K562 (cell line): ENCODE results near the gene CNN3. TPM values are rescaled to one million over a fixed set of nuclear protein-coding genes. Genes with fewer than 3 reads are reported as not detected.
A peak's percentile ranks its signal among the peaks of the same experiment; 100 is the strongest.
"Not testable (repeated sequence)": the region's sequence is repeated elsewhere in the genome, so short reads cannot be mapped to it uniquely, and the experiment has no call there.

Experiments used
- ATAC-seq: fragments of 200-7000 bp; cut with Tn5 transposase; 3 replicates; pipeline ENCODE4 v1.9.1; 2020; ENCODE audit warnings: moderate library complexity
- BruUV-seq: library from RNA; stranded (reverse); fragments of 400-500 nt; replicated peaks from 2 replicates; lab custom pipeline; 2021; lab: Mats Ljungman, UMichigan
- CTCF ChIA-PET: fragments of 300-600 bp; formaldehyde crosslinking; extraction: SDS; loops from one replicate; lab custom pipeline; 2021; ENCODE audit warnings: low intra/inter-chr PET ratio; lab: Yijun Ruan, JAX
- POLR2A ChIA-PET: fragments of 300-600, 350-650 bp; sonication (Branson Sonifier 250); formaldehyde crosslinking; extraction: SDS; loops from one replicate; lab custom pipeline; 2021; ENCODE audit warnings: antibody characterized with exemption, inconsistent platforms; lab: Yijun Ruan, JAX
- DNase-seq, 4 experiments: peaks; one replicate each; pipeline versions ENCODE4 v3.0.0 to v3.0.0-alpha.2; 2011 to 2018; ENCODE audit warnings: low spot score in 3 of 4, mixed read lengths in 3 of 4; ENCODE audit errors: extremely low read depth in 1 of 4
- FAIRE-seq: peaks from 2 replicates; lab custom pipeline; 2011; peaks lifted over from hg19 to GRCh38; lab: Jason Lieb, UNC
- H2AFZ ChIP-seq: 2 replicates; pipeline ENCODE4 v1.6.0; 2011; ENCODE audit warnings: low read depth, low read length, control low read depth, inconsistent platforms
- H3K27ac ChIP-seq: fragments of 200-600 bp; 3 replicates; pipeline ENCODE4 v1.8.0; 2011; ENCODE audit warnings: low read depth, mild to moderate bottlenecking, control low read depth, inconsistent platforms, low read length, moderate library complexity, mixed read lengths; ENCODE audit errors: extremely low read depth
- H3K27me3 ChIP-seq, 2 experiments: fragments of 300-600 bp in 1 of 2; 2 replicates in 1 of 2; 3 replicates in 1 of 2; pipeline versions ENCODE4 v1.6.0 to v1.8.0; 2011; ENCODE audit warnings: inconsistent platforms in 2 of 2, low read length in 2 of 2, mild to moderate bottlenecking in 1 of 2, mixed read lengths in 1 of 2, moderate library complexity in 1 of 2; ENCODE audit not compliant: control insufficient read depth in 2 of 2, insufficient read depth in 2 of 2
- H3K36me3 ChIP-seq: fragments of 300-600 bp; 3 replicates; pipeline ENCODE4 v1.8.0; 2011; ENCODE audit warnings: mild to moderate bottlenecking, low read length, inconsistent platforms; ENCODE audit not compliant: control insufficient read depth, insufficient read depth
- H3K4me1 ChIP-seq, 2 experiments: fragments of 200-600 bp in 1 of 2; replicated peaks in 1 of 2; 2 replicates in 1 of 2; 3 replicates in 1 of 2; pipeline versions ENCODE4 v1.5.1 to v1.8.0; 2011; ENCODE audit warnings: inconsistent platforms in 2 of 2, low read length in 2 of 2, mild to moderate bottlenecking in 1 of 2, mixed read lengths in 1 of 2, moderate library complexity in 1 of 2; ENCODE audit not compliant: control insufficient read depth in 2 of 2, insufficient read depth in 2 of 2
- H3K4me2 ChIP-seq: 2 replicates; pipeline ENCODE4 v1.6.1; 2011; ENCODE audit warnings: low read length, control low read depth, inconsistent platforms, mixed read lengths; ENCODE audit not compliant: insufficient read depth
- H3K4me3 ChIP-seq: fragments of 200-600 bp; sonication (generic), shearing (Covaris generic); 2 replicates; pipeline ENCODE4 v1.5.1; 2016; ENCODE audit warnings: control low read depth, inconsistent platforms
- H3K79me2 ChIP-seq: fragments of 200-600 bp; 3 replicates; pipeline ENCODE4 v1.8.0; 2011; ENCODE audit warnings: low read length, inconsistent platforms; ENCODE audit not compliant: control insufficient read depth, insufficient read depth
- H3K9ac ChIP-seq, 2 experiments: 2 replicates each; pipeline versions ENCODE4 v1.6.0 to v1.6.1; 2011; ENCODE audit warnings: low read depth in 2 of 2, low read length in 2 of 2, control low read depth in 1 of 2, inconsistent platforms in 1 of 2, mild to moderate bottlenecking in 1 of 2, mixed read lengths in 1 of 2; ENCODE audit not compliant: insufficient read depth in 1 of 2
- H3K9me1 ChIP-seq: one replicate; pipeline ENCODE4 v1.6.0; 2011; ENCODE audit warnings: inconsistent platforms, mild to moderate bottlenecking, low read length, moderate library complexity; ENCODE audit not compliant: control insufficient read depth, insufficient read depth
- H3K9me3 ChIP-seq: replicated peaks from 2 replicates; pipeline ENCODE4 v1.5.1; 2011; ENCODE audit warnings: low read depth, low read length, inconsistent platforms; ENCODE audit not compliant: control insufficient read depth, insufficient read depth
- H4K20me1 ChIP-seq: replicated peaks from 2 replicates; pipeline ENCODE4 v1.6.1; 2011; ENCODE audit warnings: low read length, inconsistent platforms, mixed read lengths; ENCODE audit not compliant: control insufficient read depth, insufficient read depth
- C11orf30 ChIP-seq: fragments of 450-650 bp; IDR thresholded peaks from 2 replicates; pipeline ENCODE4 v1.6.1; 2016; ENCODE audit warnings: low read depth, mild to moderate bottlenecking
- MAFG ChIP-seq: fragments of 450-650 bp; conservative IDR thresholded peaks from 2 replicates; pipeline ENCODE4 v1.6.1; 2016; ENCODE audit warnings: missing genetic modification characterization, missing compliant biosample characterization
- NFE2 ChIP-seq: IDR thresholded peaks from 2 replicates; pipeline ENCODE4 v1.6.1; 2014; ENCODE audit warnings: antibody characterized with exemption, low read depth
- ZNF263 ChIP-seq: sonication (generic); formaldehyde crosslinking; IDR thresholded peaks from 2 replicates; pipeline ENCODE4 v1.8.0; 2022; ENCODE audit warnings: mild to moderate bottlenecking, missing genetic modification reagents, borderline replicate concordance
- ZNF316 ChIP-seq: fragments of 450-650 bp; IDR thresholded peaks from 2 replicates; pipeline ENCODE4 v1.6.1; 2016
- whole genome bisulfite sequencing: fragments of 100-300 bp; shearing (Covaris generic); methylation state at CpG from one replicate; pipeline ENCODE4 v1.1.6; 2016; ENCODE audit warnings: low coverage, mixed read lengths; ENCODE audit not compliant: insufficient coverage; ENCODE audit errors: missing lambda C conversion rate; 5-methylcytosine and 5-hydroxymethylcytosine counted together
- in situ Hi-C: fragments of 300-500 bp; cut with MboI; formaldehyde crosslinking; loops from 4 replicates; pipeline ENCODE4 v1.15.0; 2018; ENCODE audit warnings: inconsistent platforms, mixed read lengths
- intact Hi-C: fragments of 100-400 bp; cut with micrococcal nuclease; formaldehyde crosslinking; loops from 2 replicates; pipeline ENCODE4 v1.14.2; 2022
- polyA plus RNA-seq, 8 experiments: library from polyadenylated mRNA; depleted of rRNA in 4 of 8; stranded (reverse) in 5 of 8; unstranded in 3 of 8; fragments of >200 nt; fragmentation: Nextera tagmentation in 2 of 8; fragmentation: Illumina TruSeq in 1 of 8; extraction: Ambion mirVana in 2 of 8; extraction: Trizol in 1 of 8; gene quantifications; 2 replicates each; pipeline versions ENCODE4 v1.2.1 to v1.2.3, GENCODE V29; 2011 to 2014; ENCODE audit warnings: inconsistent platforms in 1 of 8, missing spikeins in 1 of 8
- total RNA-seq, 7 experiments: library from RNA; depleted of rRNA in 6 of 7; stranded (reverse); fragments of >200 nt in 6 of 7; fragmentation: Illumina TruSeq in 2 of 7; extraction: Trizol in 2 of 7; gene quantifications; 2 replicates each; pipeline versions ENCODE4 v1.2.1 to v1.2.3, GENCODE V29; 2011 to 2021; ENCODE audit warnings: low replicate concordance in 1 of 7

The CNN3 gene
- total and polyA plus RNA-seq, 9 of the 15 experiments (the other 6 are each of a cell fraction or from before 2014, with no cell fraction given) = 0.06 to 0.62 (median 0.18) TPM; not detected in 4

GRCh38 chr1:94942171-94943128, 15.5 kb upstream of the CNN3 start:
- BruUV-seq = no TSS peak
- no peak overlapping the region for H2AFZ ChIP-seq
- H3K27me3 ChIP-seq = peaks cover 6% of the 10 kb centered on the region in 2 experiments; a peak in 3 of 5 replicates

GRCh38 chr1:94941480-94941879, 14.6 kb upstream of the CNN3 start:
- in situ Hi-C loops, FAIRE-seq, intact Hi-C loops, H3K4me1 ChIP-seq, H3K9me1 ChIP-seq, DNase-seq, H3K27me3 ChIP-seq, ATAC-seq, POLR2A ChIA-PET, H4K20me1 ChIP-seq, H3K4me3 ChIP-seq, H3K79me2 ChIP-seq, H2AFZ ChIP-seq, H3K9ac ChIP-seq, CTCF ChIA-PET, H3K9me3 ChIP-seq, H3K4me2 ChIP-seq, H3K27ac ChIP-seq, H3K36me3 ChIP-seq, BruUV-seq: not testable (repeated sequence)
- 0% methylated on average over 1 of the region's 1 CpG for WGBS

More at GRCh38 chr1:94942171-94943128, 15.5 kb upstream of the CNN3 start:
- no peaks in the 10 kb centered on the region for H3K79me2 ChIP-seq
- DNase-seq = no peak
- ChIA-PET CTCF (no interaction called here), POLR2A (no interaction called here)
- H3K27ac ChIP-seq = no peak overlapping the region
- TF ChIP-seq NFE2 (0 out of 2 replicates have a peak, but pooled peaks have one; percentile 23), ZNF263 (CRISPR knock-in tag) (no peak), MAFG (peak; percentile 14; the same call in 1 of the 2 replicates), C11orf30 (0 out of 2 replicates have a peak, but pooled peaks have one; percentile 6), ZNF316 (peak; percentile 8; the same call in 1 of the 2 replicates)
- H3K9ac ChIP-seq = no peak overlapping the region
- no peaks in the 10 kb centered on the region for H4K20me1 ChIP-seq
- H3K36me3 ChIP-seq = no peaks in the 10 kb centered on the region
- no peak for ATAC-seq
- H3K9me1 ChIP-seq = no peaks in the 10 kb centered on the region
- in situ Hi-C loops (no loop called here), intact Hi-C loops (no loop called here)
- no peak overlapping the region for H3K4me3 ChIP-seq
- no peaks in the 10 kb centered on the region for H3K9me3 ChIP-seq
- 2% methylated on average over 8 of the region's 8 CpGs for WGBS
- no peak overlapping the region for H3K4me2 ChIP-seq
- no peaks in the 10 kb centered on the region for H3K4me1 ChIP-seq
- no peak for FAIRE-seq
